Measurements from ENCODE around the gene C1orf21. TPM values are rescaled to one million over a fixed set of nuclear protein-coding genes. Genes with fewer than 3 reads are reported as not detected.

The C1orf21 gene
- total RNA-seq, 1 donor from 2014 or later: 31.8 TPM

DNA sequence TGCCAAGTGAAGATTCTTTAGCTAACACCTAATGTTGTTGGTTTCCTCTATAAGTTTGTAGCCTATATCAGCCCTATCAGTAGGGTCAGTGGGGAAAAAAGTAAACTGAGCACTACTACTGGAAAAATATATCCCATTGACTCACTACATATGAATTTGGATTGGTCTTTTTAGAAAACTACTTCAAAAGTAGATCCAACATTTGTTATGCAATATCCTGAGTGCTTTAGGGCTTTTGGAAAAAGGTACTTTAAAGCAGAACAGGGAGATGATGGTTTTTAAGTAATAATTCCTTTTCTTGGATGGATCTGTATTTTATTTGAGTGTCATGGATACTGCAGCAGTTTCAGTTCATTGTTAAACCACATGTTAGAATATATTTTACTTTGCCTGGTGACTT is 7.1 kb downstream of the C1orf21 start:
- TF ChIP-seq, protein P1, sequence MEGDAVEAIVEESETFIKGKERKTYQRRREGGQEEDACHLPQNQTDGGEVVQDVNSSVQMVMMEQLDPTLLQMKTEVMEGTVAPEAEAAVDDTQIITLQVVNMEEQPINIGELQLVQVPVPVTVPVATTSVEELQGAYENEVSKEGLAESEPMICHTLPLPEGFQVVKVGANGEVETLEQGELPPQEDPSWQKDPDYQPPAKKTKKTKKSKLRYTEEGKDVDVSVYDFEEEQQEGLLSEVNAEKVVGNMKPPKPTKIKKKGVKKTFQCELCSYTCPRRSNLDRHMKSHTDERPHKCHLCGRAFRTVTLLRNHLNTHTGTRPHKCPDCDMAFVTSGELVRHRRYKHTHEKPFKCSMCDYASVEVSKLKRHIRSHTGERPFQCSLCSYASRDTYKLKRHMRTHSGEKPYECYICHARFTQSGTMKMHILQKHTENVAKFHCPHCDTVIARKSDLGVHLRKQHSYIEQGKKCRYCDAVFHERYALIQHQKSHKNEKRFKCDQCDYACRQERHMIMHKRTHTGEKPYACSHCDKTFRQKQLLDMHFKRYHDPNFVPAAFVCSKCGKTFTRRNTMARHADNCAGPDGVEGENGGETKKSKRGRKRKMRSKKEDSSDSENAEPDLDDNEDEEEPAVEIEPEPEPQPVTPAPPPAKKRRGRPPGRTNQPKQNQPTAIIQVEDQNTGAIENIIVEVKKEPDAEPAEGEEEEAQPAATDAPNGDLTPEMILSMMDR (IDR thresholded peaks at IDR 0.05): no peak
- H3K27me3 Mint-ChIP-seq (ENCODE audit: unreplicated experiment): no peaks in the 10 kb centered on the region

DNA sequence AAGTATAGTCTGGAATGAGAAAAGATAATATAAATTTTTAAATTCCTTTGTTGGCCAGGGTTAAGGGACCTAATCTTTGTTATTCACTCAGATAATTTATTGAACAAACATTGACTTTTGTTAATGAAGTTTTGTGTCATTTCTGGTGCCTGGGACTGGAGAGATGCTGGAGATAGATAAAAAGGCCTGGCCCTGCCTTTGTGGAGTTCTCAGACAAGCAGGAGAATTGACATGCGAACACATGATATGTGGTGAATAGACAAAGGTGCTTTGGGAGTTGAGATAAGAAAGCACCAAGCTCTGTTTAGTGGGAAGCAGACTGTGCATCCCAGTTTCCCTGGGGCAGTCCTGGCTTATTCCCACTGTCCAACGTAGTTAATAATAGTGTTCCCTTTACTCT is 8.5 kb downstream of the C1orf21 start:
- Mint-ChIP-seq H3K9me3 (ENCODE audit: unreplicated experiment) (no peaks in the 10 kb centered on the region), H3K36me3 (ENCODE audit: unreplicated experiment) (peaks cover 6% of the 10 kb centered on the region), H3K27me3 (ENCODE audit: unreplicated experiment) (no peaks in the 10 kb centered on the region), H3K4me1 (ENCODE audit: unreplicated experiment) (peaks cover 20% of the 10 kb centered on the region), H3K4me3 (ENCODE audit: unreplicated experiment) (no peak overlapping the region), H3K27ac (ENCODE audit: unreplicated experiment) (no peak overlapping the region)
- no peak for DNase-seq (ENCODE audit: extremely low spot score, unreplicated experiment)
- TF ChIP-seq, protein P1 (IDR thresholded peaks at IDR 0.05): no peak

More for the DNA sequence above, 7.1 kb downstream of the C1orf21 start:
- no peak for DNase-seq (ENCODE audit: extremely low spot score, unreplicated experiment)
- Mint-ChIP-seq H3K9me3 (ENCODE audit: unreplicated experiment) (no peaks in the 10 kb centered on the region), H3K4me3 (ENCODE audit: unreplicated experiment) (no peak overlapping the region), H3K4me1 (ENCODE audit: unreplicated experiment) (peaks cover 28% of the 10 kb centered on the region), H3K36me3 (ENCODE audit: unreplicated experiment) (peaks cover 6% of the 10 kb centered on the region), H3K27ac (ENCODE audit: unreplicated experiment) (no peak overlapping the region)

DNA sequence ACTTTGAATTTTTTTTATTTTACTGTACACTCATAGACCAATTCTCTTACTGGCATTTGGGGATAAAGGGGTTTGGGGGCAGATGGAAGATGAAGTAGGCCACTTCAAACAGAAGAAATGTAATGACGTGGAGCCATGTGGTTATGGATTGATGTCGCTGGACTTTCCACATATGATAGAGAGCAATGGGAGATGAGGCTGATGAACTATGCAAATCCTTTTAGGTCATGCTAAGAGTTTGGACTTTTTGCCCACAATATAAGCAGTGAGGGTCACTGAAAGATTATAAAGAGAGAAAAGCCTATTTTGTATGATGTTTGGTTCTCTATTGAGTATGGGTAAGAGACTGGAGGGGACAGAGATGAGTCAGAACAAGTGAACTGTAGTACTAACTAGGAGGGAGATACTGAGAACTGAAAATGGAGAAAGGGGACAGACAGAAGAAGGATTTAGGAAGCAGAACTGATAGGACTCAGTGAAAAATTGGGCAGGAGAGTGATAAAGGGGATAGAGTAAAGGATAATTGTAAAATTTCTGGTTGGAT is 9.2 kb downstream of the C1orf21 start:
- H3K27ac Mint-ChIP-seq (ENCODE audit: unreplicated experiment): no peak overlapping the region
- no peak overlapping the region for H3K4me3 Mint-ChIP-seq (ENCODE audit: unreplicated experiment)
- no peak for DNase-seq (ENCODE audit: extremely low spot score, unreplicated experiment)
- H3K36me3 Mint-ChIP-seq (ENCODE audit: unreplicated experiment): peaks cover 6% of the 10 kb centered on the region
- no peaks in the 10 kb centered on the region for H3K27me3 Mint-ChIP-seq (ENCODE audit: unreplicated experiment)
- TF ChIP-seq, protein P1 (IDR thresholded peaks at IDR 0.05): no peak
- H3K9me3 Mint-ChIP-seq (ENCODE audit: unreplicated experiment): no peaks in the 10 kb centered on the region
- H3K4me1 Mint-ChIP-seq (ENCODE audit: unreplicated experiment): peaks cover 16% of the 10 kb centered on the region

DNA sequence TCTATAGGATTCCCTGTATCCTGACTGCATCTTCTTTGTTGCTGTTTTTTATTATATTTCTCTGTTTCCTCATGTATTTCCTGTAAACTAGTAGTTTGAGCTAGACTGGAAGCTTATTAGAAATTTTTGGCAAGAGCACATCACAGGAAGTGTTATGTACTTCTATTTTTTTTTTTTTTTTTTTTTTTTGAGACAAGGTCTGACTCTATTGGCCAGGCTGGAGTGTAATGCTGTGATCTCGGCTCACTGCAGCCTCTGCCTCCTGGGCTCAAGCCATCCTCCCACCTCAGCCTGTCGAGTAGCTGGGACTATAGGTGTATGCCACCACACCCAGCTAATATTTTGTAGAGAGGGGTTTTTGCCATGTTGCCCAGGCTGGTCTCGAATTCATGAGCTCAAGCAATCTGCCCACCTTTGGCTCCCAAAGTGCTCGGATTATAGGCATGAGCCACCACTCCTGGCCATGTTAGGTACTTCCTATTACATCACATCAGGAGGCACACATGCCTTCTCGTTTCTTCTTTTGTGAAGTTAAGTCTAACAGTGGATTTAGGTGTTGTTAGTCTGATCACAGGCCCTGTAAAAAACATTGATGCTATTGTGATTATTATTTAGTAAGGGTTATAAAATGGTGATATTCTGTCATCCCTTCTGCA is 12.5 kb downstream of the C1orf21 start:
- no peak for DNase-seq (ENCODE audit: extremely low spot score, unreplicated experiment)
- no peak overlapping the region for H3K27ac Mint-ChIP-seq (ENCODE audit: unreplicated experiment)
- H3K4me3 Mint-ChIP-seq (ENCODE audit: unreplicated experiment): no peak overlapping the region
- H3K27me3 Mint-ChIP-seq (ENCODE audit: unreplicated experiment): no peaks in the 10 kb centered on the region
- H3K4me1 Mint-ChIP-seq (ENCODE audit: unreplicated experiment): no peaks in the 10 kb centered on the region
- H3K36me3 Mint-ChIP-seq (ENCODE audit: unreplicated experiment): peaks cover 2% of the 10 kb centered on the region
- H3K9me3 Mint-ChIP-seq (ENCODE audit: unreplicated experiment): no peaks in the 10 kb centered on the region
- TF ChIP-seq, protein P1 (IDR thresholded peaks at IDR 0.05): no peak

DNA sequence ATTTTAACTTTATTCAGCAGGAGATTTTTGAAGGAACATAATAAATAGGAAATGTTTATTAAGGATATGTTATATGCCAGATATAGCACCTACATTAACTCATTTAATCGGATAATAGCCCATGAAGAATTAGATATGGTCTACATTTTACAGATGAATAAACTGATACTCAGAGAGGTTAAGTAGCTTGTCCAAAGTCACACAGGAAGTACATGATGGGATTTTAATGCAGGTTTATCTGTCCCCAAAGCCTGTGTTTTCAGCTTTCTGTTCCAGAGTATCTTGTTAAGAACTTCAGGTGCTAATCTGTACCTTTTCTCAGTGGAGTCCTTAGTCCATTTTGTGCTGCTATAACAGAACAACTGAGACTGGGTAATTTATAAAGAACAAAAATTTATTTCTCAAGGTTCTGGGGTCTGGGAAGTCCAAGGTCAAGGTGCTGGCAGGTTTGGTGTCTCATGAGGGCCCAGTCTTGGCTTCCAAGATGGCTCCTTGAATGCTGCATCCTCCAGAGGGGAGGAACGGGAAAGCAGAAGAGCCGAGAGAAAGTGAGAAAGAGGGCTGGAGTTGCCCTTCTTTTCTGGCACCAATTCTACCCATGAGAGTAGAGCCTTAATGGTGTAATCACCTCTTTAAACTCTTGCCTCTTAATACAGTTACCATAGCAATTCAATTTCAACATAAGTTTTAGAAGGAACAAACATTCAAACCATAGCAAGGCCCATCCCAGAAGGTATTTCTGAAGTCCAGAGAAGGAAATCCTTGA is 17.3 kb downstream of the C1orf21 start:
- TF ChIP-seq, protein P1 (IDR thresholded peaks at IDR 0.05): no peak
- Mint-ChIP-seq H3K9me3 (ENCODE audit: unreplicated experiment) (no peaks in the 10 kb centered on the region), H3K27me3 (ENCODE audit: unreplicated experiment) (no peaks in the 10 kb centered on the region), H3K27ac (ENCODE audit: unreplicated experiment) (no peak overlapping the region), H3K4me3 (ENCODE audit: unreplicated experiment) (no peak overlapping the region), H3K4me1 (ENCODE audit: unreplicated experiment) (peaks cover 15% of the 10 kb centered on the region), H3K36me3 (ENCODE audit: unreplicated experiment) (no peaks in the 10 kb centered on the region)
- DNase-seq (ENCODE audit: extremely low spot score, unreplicated experiment): no peak
